Thyroid gland (tissue), 4 donors: Measurements from ENCODE around the gene STAG1.

Experiments used
- POLR2A ChIP-seq, 2 donors: fragments of 450-650 bp; IDR thresholded peaks; one replicate each; pipeline ENCODE4 v1.6.1; 2017; ENCODE audit warnings: antibody characterized with exemption in 2 of 2, mild to moderate bottlenecking in 2 of 2, moderate library complexity in 1 of 2
- TF ChIP-seq, protein P1 (sequence below), 6 experiments: fragments of 200-600 bp in 3 of 6; fragments of 450-650 bp in 3 of 6; sonication (generic) in 3 of 6; IDR thresholded peaks; one replicate each; pipeline ENCODE4 v1.5.1; 2016 to 2019; ENCODE audit warnings: antibody characterized with exemption in 6 of 6, mild to moderate bottlenecking in 2 of 6, inconsistent platforms in 1 of 6, moderate library complexity in 1 of 6

DNA sequence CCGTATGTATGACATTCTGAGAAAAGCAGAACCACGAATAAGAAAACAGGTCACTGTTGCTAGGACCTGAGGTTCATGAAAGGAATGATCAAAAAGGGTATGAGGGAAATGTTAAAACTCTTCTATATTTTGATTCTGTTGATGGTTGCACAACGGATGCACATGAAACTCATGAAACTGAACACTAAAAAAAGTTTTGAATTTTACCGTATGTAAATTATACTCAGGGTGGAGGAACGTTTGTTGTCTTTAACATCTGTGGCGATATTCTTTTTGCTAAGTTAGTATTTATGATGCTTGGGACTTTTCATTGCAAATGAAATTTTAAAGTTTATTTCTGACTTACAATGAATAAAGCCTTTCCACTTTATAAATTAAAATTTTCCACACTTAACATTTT, 55.4 kb downstream of the STAG1 start:
- TF ChIP-seq, protein P1, sequence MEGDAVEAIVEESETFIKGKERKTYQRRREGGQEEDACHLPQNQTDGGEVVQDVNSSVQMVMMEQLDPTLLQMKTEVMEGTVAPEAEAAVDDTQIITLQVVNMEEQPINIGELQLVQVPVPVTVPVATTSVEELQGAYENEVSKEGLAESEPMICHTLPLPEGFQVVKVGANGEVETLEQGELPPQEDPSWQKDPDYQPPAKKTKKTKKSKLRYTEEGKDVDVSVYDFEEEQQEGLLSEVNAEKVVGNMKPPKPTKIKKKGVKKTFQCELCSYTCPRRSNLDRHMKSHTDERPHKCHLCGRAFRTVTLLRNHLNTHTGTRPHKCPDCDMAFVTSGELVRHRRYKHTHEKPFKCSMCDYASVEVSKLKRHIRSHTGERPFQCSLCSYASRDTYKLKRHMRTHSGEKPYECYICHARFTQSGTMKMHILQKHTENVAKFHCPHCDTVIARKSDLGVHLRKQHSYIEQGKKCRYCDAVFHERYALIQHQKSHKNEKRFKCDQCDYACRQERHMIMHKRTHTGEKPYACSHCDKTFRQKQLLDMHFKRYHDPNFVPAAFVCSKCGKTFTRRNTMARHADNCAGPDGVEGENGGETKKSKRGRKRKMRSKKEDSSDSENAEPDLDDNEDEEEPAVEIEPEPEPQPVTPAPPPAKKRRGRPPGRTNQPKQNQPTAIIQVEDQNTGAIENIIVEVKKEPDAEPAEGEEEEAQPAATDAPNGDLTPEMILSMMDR (IDR thresholded peaks at IDR 0.05), result no peak
- no peak for TF ChIP-seq POLR2A (IDR thresholded peaks at IDR 0.05)
